Hematopoietic multipotent progenitor cell treated with erythropoietin and hydrocortisone succinate and interleukin-3 and kit ligand, for 4 days (in vitro differentiated cells): Measurements from ENCODE around the gene SIVA1.

Source experiments
- DNase-seq: peaks from one replicate; pipeline ENCODE4 v3.0.0-alpha.2; 2015

The SIVA1 gene

DNA sequence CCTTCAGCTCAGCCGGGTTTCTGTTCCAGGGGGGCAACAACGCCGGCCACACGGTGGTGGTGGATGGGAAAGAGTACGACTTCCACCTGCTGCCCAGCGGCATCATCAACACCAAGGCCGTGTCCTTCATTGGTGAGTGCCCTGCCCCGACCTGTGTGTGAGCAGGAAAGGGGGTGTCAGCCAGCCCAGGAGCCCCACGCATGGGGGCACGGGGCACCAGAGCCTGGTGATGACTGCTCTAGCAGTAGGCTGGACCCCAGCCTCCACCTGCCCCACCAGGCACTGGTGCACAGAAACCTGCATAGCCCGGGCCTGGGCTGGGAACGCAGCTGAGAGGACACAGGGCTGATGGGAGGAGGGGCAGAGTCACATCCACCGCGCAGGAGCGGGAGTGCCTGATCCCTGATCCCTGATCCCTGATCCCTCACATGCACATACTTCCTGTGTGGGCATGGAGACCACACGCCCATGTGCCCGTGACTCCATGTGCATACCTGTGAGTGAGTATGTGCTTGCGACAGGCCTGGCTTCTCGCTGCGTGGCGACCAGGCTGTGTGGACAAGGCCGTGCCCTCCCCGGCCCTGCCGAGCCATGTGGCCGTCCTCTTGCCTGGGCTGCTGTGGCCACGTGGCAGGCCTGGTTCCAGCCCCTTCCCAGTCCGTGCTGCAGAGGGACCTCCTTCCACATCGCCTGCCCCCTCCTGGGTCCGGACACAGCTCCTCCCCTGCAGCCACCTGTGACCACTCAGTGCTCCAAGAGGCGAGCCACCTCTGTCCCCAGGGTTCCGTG, 17.8 kb upstream of the SIVA1 start:
- no peak for DNase-seq

DNA sequence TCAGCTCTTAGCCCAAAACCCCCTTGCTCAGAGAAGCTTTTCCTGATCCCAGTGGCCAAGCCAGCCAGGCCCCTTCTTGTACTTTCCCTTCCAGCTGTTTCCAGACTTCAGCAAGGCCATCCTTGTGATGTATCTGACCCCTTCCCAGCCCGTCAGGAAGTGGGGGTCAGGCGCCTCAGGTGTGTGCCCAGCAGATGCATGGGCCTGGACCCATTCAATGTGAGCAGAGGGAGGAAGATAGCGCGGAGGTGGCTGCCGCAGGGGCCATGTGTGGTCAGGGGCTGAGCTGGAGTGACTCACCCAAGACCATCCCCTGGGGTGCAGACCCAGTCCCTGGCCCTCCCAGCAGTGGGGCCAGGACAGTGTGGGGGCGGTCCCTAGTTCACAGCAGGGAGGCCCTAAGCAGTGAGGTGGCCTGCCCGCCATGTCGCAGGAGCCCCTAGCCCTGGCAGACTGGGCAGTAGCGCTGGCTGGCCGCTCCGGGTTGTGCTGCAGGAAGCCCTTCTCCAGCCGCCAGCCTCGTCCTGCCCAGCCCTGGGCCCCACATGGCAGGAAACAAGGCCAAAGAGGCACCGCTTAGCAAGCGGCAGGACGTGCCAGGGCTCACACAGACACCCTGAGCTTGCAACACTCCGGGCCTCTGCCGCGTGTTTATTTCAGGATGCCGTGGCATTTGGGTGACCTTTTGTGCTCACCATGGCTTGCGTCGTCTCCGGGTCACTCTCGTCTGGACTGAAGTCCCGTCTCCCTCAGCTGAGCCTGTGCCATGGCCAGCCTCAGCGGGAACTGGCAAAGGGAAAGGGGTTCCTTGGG, 16.9 kb upstream of the SIVA1 start:
- DNase-seq, result no peak

DNA sequence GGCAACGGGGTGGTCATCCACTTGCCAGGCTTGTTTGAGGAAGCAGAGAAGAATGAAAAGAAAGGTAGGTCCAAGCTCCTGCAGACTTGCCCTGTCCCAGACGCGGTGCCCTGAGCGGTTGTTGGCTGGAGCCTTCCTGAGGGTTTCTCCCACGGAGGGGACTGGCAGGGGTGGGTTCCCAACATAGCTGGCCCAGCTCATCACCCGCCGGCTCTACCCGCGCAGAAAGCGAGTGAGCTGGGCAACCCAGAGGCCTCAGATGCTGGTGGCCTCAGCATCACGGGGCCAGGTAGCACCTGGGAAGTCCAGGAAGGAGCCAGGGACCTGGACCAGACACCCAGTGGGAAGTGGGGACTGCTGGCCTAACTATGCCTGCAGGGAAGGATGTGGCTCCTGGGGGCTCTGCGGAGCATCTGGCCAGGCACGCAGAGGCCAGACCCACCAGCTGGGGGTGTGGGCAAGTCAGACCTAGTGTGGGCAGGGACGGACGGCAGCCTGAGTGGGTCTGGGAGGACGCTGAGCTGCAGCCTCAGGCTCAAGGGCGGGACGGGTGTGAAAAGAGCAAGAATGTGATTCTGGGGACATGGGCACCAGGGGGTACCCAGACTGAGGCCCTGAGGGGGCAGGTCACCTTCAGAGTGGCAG, 14.4 kb upstream of the SIVA1 start:
- DNase-seq, result no peak

DNA sequence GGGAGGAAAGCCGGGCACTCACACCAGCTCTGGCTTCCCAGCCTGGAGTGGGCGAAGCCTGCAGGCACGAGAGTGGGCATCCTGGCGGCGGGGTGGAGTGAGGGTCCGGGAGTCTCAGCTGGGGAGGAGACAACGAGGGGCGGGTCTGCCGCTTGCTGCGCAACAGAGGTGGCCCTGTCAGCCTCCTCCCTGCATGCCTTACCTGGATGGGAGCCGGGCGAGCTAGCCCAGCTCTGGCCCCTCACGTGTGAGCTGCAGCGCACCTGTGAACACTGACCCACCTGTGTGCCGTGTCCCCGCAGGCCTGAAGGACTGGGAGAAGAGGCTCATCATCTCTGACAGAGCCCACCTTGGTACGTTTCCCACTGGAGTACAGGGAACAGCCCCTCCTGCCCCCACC, 13.9 kb upstream of the SIVA1 start:
- no peak for DNase-seq

DNA sequence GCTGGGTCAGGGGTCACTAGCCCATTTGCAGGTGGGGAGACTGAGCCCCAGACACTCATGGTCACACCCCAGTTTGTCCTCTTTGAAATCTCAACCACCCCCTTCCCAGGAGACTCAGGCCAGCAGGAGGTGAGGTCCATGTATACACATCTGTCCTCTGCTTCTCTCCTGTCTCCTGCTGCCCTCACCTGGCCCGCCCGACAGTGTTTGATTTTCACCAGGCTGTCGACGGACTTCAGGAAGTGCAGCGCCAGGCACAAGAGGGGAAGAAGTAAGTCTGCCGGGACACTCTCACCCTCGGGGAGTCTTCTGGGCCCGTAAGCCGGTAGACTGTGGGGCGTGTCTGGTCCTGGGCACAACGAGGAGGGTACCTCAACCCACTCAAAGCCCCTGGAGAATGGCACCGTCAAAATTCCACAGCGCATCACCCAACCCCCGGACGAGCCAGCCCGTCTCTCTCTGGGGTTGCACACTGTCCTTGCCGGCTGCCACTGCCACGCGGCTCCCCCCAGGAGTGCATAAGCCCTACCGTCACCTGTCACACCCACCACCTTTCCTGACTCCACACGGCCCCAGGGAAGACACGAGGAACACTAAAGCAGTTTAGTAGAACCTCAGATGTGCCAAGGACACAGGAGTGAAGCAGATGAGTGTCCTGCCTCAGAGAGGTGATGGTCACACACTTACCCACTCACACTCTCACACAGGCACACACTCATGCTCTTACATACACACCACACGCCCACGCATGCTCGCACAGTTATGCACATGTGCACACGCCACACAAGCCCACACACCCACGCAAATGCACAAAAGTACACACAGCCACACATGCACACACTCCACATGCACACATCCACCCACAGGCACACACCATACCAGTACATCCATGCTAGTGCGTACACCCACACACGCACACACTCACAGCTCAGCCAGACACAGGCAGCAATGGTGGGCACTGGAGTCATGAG, 13.1 kb upstream of the SIVA1 start:
- no peak for DNase-seq

DNA sequence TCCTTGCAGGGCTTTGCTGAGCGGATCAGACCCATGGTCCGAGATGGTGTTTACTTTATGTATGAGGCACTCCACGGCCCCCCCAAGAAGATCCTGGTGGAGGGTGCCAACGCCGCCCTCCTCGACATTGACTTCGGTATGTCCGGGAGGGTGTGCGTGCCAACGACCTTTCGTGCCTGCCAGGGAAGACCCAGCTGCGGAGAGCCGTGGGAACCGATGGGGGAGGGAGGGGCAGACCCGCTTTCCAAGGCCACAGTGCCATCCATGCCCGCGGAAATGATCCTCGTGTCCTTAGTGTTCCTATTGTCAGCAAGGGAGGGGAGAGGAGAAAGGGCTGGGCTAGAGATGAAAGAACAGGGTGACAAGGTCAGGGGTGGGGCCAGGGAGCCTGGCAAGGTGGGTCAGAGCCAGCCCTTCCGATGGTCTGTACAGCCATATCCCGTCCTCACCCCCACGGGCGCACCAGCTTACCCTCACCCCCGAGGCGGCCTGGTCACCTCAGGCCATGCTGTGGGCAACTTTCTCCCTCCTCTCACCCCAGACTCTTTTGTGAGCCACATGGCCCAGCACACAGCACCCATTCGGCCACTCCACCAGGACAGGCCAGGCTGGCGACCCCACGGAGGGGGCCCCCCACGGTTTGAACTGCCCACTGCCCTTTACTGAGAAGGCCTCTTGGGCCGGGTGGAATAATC, 11.7 kb upstream of the SIVA1 start:
- no peak for DNase-seq

DNA sequence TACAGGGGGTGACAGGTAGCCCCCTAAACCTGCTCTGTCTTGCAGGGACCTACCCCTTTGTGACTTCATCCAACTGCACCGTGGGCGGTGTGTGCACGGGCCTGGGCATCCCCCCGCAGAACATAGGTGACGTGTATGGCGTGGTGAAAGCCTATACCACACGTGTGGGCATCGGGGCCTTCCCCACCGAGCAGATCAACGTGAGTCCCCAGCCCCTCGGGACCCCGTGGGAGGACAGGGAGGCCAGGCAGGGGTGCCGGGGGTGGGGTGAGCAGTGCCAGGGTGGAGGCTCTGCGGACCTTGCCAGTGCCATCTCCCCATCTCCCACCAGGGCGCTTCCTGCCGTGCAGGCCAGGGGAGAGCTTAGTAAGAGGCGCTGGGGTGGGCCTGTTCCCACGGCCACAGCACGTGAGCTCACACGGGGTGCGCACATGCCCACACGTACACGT, 11.1 kb upstream of the SIVA1 start:
- DNase-seq, result no peak

DNA sequence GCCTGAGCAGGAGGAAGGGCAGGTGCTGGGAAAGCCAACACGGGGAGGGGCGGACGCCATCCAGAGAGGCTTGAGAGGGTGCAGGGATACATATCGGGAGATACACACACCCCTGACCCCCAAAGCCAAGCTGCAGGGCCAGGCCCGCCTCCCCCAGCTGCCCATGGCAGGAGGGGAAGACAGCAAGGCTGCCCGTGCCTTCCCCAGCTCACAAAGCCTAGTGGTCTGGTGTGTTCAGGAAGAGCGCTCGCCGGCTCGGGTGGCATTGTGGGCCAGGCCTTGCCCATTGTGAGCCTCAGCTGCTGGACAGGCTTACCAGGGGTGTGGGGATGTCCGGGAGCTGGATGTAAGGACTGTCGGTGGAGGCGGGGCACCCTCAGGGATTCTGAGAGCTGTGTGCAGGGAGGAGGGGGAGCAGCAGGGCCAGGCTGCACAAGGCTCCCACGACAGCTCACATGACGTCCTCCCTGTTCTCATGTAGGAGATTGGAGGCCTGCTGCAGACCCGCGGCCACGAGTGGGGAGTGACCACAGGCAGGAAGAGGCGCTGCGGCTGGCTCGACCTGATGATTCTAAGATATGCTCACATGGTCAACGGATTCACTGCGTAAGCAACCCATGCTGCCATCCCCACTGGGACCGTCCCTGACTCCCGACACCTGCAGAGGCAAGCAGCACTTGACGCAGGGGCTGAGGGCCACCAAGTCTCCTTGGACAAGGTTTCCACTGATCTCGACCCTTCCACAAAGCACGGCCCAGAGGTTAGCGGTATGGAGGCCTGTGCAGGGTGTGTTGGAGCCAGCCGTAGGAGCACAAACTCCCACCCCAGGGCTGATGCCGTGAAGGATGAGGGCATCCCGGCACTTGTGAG, 10.1 kb upstream of the SIVA1 start:
- DNase-seq, result peak; percentile 41

DNA sequence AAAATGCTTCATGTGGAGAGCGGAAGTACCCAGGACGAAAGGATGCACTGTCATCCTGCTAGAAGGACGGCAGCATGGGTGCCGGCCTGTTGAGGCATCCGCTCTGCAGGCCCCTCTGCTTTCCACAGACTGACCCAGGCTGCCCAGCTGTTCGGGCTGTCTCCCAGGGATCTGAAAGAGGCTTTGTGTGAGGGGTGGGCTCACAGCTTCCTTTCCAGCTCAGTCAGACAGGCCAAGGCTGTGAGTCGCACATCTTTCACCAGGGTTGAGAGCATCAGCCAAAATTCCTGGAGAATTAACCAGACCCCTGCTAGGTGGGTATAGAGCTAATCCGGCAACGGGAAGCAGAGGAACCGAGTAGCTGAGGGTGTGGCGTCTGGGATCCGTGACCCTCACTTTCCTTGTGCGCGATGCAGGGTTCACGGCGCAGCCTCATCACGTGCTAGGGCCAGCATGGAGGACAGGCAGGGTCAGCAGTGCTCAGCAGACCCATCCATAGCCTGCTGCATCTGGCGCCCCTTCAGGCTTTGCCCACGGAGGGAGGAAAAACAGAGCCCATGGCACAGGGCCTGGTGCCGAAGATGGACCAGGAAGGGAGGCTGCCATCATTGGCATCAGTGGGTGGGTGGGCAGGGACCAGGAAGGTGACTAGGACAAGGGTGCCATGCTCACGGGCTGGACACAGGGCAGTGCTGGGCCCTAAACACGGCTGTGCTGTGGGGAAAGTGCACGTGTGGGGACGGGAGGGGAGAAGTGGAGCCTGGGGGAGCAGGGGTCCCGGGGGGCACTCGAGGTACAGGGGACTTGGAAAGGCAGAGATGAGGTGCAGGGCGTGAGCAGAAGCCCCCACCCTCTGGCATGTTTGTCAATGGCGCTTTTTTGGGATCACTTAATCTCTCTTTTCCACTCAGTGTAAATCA, 9.2 kb upstream of the SIVA1 start:
- no peak for DNase-seq

DNA sequence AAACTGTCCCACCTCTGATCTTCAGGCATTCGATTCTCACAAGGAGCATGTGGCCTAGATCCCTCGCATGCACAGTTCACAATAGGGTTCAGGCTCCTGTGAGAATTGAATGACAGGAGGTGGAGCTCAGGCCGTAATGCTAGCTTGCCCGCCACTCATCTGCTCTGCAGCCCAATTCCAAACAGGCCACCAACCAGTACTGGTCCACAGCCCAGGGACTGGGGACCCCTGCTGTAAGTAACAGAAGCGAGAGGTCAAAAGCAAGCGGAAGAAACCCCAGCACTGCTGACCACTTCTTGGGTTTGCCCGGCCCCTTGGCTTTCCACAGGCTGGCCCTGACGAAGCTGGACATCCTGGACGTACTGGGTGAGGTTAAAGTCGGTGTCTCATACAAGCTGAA, 8.5 kb upstream of the SIVA1 start:
- DNase-seq, result no peak

DNA sequence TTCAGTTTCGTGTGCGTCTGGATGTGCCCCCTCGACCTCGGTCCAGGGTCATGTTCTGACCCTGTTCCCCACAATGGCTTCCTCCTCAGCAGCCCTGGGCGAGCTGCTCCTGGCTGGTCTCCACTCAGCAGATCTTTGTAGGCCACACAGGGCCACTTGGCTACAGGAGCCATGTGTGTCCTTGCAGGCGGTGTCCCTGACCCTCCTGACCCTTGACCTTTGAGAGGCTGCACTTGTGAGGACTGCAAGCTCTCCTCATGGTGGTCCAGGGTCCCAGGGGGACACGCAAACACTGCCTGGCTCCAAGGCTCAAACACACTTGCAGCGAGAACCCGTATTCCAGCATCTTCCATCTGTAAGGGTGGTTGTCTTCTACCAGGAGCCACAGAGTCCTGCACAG, 7.5 kb upstream of the SIVA1 start:
- DNase-seq, result no peak

DNA sequence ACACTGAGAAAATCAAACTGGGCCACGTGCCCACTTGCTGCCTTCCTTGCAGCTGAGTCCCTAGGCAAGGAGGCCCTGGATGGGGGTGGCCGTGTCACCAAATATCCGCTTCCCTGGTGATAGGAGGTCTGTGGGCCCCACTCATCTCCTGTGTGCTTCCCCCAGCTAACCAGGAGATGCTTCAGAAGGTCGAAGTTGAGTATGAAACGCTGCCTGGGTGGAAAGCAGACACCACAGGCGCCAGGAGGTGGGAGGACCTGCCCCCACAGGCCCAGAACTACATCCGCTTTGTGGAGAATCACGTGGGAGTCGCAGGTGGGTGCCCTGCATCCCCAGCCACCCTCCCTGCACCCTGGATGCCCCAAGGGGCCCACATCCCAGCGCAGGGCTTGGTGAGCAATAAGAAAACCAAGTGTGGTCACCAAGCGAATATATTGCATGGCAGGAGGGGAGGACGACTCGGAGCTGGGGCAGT, 6.8 kb upstream of the SIVA1 start:
- no peak for DNase-seq

DNA sequence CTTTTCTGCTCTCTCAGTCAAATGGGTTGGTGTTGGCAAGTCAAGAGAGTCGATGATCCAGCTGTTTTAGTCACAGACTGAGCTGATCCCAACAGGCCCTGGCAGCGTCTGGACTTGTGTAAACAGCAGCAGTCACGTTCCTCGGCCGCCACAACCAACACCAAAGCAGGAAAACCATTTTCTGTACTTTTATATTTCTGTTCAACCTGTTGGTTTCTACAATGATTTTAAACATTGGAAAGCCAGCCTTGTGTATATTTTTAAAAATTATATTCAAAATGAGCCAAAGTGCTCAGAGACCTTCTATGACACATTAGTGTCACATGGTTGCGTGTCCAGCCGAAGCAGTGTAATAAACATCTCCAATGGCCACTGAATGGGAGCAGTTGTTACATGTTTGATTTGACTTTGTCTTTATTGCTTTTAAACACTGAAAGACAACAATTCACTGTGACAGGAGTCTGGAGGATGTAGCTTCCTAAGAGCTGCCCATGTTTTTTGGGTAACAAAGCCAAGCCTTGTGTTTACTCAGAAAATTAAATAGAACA, 5.9 kb upstream of the SIVA1 start:
- no peak for DNase-seq

DNA sequence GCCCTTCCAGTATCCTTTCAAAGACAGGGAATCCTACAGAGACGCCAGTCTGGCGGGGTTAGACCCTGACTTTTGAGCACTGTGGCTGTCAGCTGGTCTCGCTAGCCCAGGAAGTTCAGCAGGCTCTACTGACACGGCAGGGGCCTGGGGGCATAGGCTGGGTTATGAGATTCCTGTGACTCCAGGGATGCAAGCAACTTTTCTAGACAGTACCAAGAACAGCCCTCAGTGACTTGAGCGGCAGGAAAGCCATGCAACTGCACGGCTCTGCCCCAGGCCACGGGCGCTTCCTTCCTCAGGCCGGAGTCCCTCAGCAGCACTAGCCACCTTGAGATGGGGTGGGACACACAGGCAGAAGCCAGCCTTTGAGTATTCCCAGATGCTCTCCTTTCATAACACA, 5.1 kb upstream of the SIVA1 start:
- DNase-seq, result no peak

DNA sequence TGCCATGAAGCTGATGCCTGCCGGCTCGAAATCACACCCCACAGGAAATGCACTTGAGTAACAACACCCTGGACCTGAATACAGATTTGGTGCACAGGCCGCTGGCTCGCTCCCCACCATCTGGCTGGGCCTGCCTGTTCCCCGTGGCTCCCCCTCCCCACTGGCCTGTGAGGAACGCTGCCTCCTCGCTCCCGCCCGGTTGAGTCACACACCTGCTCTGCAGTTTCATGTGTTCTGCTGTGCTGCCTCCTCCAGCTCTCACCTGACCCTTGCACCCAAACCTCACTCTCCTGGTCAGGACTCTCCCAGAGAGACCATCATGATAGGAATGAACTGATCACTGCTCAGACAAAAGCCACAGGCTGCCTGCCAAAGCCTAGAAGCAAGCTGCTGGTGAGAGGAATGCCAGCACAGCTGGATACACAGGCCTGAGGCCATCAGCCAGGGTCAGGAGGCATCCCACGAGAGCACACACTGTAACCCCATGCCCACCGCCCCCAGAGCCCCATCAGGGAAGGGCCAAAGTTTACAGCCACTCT, 3.8 kb upstream of the SIVA1 start:
- no peak for DNase-seq

DNA sequence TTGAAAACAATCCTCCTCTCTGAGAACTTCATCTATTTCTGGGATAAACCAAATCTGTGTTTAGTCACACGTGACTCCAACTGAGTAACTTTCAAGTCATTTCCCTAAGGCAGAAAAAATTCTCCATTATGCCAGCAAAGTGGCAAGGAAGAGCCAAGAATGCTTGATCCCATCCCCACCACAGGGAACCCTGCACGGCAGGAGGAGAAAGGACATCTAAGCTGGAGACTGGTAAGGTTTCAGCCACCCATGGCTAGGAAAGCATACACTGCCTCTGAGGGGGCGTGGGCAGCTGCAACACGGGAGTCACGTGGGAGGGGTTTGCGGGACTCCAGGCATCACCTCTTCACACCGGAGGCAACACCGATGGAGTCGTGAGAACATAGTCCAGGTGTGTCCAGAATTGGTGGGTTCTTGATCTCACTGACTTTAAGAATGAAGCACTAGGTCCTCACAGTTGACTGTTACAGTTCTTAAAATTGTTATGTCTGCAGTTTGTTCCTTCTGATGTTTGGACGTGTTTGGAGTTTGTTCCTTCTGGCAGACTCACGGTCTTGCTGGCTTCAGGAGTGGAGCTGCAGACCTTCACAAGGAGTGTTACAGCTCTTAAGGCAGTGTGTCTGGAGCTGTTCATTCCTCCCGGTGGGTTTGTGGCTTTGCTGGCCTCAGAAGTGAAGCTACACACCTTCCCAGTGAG, 2.7 kb upstream of the SIVA1 start:
- no peak for DNase-seq

DNA sequence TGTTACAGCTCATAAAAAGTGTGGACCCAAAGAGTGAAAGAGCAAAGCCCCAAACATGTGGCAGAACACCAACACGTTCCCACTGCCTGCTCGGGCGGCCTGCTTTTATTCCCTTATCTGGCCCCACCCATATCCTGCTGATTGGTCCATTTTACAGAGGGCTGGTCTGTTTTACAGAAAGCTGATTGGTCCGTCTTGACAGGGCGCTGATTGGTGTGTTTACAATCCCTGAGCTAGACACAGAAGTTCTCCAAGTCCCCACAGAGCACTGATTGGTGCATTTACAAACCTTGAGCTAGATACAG, 2.2 kb upstream of the SIVA1 start:
- DNase-seq, result peak; percentile 48
